GM20431 (cell line): ENCODE results near the gene IGFL4.

Experiments used
- in situ Hi-C: fragments of 300-500 bp; cut with MseI, MboI; formaldehyde crosslinking; loops from one replicate; pipeline ENCODE4 v1.15.0; 2020; ENCODE audit warnings: low sequenced_read_pairs; ENCODE audit not compliant: unreplicated experiment

The IGFL4 gene

DNA sequence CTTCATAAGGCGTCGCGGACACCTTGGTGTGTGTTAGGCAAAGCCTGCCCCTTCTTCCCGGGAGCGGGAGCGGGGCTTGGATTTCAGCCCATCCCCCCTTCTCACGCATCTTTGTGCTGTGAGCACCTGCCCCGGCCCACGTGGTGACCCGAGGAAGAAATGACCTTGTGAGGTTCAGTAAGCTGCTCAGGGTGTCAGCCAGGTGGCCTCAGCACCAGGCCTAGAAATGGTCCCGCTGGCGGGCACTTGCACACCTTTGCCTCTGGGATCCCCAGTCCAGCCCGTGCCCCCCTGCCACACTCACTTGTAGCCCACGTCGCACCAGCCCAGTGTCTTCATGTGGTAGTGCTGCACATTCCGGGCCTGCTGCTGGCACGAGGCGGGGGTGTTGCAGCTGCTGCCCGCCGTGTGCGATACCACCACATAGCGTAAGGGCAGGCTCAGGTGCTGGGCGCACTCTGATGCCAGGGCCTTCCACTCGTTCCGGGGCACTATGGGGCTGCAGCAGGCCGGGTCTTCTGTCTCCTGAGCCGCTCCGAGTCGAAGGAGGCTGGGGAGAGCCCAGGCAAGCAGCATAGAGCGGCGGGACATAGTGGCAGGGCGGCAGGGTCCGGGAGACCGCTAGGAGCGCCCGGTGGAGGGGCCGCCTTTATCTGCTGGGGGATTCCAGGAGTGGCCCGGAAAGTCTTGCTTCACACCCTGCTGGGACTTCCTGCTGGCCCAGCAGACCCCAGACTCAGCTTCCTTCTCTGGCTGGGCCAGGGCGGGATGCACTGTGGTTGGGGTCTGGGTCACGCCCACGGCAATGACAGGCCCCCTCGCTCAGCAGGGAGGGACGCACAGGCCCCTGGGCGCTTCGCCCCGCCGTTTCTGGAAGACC, 18.1 kb downstream of the IGFL4 start, which contains the start of gene PGLYRP1:
Gene PGLYRP1 (minus strand): TSS at position 623 of the 880 bp plus-strand sequence. CDS start 32 bp downstream, at position 591.
- in situ Hi-C loops, result no loop called here

DNA sequence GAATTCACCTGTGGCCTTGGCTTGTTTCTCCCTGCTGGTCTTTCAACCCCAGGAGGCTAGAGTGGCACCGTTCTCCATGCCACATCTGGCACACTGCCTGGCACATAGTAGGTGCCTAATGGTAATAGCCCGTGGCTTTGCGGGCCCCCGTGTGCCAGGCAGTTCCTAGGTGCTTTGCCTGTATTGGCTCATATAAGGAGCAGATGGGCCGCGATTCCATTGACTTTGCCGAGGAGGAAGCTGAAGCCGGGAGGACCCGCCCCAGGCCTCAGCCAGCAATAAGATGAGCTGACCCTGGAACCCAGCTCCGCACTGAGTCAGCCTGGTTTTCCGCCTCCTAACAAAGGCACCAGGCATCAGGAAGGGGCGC, 18.8 kb downstream of the IGFL4 start:
- in situ Hi-C loops, result no loop called here

DNA sequence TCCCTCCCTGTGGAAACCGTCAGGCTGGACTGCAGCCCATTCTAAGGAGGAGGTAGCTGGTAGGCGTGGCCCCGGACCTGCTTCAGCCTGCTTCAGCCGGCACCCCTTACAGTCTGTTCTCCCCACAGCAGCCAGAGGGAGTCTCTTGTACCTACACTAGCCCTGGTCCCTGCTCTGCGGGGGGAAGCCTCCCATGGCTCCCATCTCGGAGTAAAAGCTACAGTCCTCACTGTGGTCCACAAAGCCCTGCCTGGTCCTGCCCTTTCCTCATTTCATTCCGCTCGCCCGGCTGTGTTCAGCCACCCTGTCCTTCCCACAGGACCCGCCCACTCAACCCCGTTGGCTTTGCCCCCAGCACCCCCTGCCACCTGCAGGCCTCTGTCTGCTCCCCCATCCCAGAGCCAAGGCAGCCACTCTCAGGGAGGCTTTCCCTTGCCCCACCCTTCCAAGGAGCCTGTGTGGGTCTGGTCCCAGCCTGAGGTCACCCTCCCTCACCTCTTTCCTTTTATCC, 19.2 kb downstream of the IGFL4 start:
- in situ Hi-C loops, result no loop called here

DNA sequence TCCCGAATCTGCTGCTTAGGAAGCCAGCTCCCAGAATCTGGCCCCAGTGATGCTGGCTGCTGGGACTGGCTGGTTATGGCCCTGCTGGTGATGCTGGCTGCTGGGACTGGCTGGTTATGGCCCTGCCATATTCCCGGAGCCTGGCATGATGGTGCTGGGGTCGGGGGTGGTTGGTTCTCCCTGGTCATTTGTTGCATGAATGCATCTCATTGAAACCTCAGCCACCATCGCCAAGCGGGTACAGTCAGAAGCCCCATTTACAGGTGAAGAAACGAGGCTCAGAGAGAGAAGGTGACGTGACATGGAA, 20.0 kb downstream of the IGFL4 start:
- in situ Hi-C loops, result no loop called here

DNA sequence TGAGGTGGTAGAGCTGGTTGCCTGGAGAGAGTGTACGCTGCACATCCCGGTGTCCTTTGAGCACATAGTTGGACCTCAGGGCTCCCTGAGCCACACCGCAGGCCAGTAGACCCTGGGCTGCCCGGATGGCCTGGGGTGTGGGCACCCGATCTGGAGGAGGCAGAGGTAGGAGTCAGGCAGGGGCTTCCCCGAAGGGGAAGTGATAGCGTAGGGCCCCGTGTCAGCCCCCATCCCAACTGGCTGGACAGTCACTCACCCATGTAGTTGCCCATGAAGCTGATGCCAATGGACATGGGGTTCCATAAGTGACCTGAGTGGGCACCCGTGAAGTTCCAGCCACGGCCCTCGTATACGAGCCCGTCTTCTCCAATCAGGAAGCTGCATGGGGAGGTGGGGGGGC, 21.5 kb downstream of the IGFL4 start:
- in situ Hi-C loops, result no loop called here

DNA sequence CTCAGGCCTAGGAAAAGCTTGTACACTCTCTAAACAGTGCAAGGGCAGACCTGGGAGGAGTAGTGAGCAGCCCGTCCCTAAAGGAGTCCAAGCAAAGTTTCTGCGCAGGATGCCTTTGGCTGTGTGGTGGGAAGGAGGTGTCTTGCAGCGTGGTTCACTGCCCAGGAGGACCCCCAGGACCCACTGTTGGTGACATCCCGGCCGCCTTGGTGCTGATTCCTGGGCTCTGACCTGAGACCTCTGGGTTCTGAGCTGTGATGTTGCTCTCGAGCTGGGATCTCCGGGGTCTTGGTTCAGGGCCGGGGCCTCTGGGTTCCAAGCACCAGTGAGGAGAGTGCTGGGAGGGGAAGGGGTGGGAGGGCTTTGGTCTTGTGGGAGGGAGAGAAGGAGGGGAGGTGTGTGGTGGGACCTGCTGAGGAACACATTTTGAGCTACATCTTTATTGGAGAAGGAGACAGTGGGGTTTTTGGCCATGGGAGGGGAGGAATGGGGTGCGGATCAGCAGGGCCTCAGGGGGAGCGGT, 22.0 kb downstream of the IGFL4 start:
- in situ Hi-C loops, result no loop called here

DNA sequence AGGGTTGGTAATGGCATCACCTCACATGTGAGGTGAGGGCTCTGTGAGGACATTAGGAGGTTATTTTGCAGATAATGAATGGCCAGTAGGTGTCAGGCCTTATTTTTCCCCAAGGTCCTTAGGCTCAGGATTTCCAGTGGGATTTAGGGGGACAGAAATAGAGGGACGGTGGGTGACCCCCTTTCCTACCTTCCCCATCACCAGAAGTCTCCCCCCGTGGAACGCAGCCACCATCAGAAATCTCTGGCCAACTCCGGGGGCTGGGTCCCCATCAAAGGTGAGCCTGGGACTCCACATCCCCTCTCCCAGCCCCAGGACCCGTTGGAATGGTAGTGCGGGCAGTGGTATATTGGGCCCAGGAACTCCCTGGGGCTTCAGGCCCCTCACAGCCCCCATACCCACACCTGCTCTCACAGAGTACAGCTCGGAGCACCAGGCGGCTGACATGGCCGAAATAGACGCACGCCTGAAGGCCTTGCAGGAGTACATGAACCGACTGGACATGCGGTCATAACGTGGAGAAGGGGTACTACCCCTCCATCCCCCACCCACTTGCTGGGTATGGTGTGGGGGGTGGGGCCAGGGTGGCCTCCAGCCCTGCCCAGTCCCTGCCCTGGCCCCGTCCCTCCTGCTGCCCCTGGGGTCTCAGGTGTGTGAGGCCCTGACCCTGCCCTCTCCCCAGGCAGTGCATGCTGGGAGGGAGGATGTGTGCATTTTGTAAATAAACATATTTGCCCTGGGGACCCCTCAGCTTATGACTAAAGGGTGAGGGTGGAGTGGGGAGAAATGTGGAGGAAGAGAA, 22.7 kb downstream of the IGFL4 start:
- in situ Hi-C loops, result no loop called here

DNA sequence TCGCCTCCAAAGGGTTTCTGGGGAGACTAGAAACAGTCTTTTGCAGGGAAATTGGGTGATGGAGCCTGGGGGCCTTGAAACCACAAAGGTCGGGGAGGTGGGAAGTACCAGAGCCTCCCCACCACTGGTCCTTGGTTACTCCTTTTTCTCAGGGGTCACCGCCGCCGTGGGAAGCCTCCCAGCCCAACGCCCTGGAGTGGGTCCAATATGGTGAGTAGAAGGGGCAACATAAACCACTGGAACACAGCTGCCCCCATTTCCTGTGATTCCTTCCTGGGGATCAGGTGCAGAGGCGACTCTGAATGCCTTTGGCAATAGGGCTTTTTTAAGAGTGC, 23.7 kb downstream of the IGFL4 start:
- in situ Hi-C loops, result no loop called here

DNA sequence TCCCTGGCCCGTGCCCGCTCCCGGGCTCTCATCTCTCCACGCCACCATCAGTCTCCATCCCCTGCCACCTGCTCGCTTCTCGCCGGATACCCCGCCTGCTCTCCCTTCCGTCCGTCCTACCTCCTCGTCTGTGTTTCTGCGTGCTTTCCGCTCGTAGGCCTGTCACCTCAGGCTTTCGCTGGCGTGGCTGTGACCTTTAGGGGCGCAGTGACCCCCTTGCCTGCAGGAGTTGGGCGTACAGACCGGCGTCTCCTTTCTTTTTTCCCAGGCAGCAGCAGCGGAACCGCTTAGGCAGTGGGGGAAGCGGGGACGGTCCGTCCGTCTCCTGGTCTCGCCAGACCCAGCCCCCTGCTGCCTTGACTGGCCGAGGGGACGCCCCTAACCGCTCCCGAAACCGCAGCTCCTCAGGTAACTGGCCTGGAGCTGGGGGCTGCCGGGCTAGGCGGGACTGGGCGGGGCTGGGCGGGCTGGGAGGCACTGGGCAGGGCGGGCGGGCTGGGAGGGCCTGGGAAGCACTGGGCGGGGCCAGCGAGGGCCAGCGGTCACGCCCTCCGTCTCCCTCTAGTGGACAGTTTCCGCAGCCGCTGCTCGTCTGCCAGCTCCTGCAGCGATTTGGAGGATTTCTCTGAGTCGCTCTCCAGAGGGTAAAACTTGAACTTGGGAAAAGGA, 24.2 kb downstream of the IGFL4 start:
- in situ Hi-C loops, result no loop called here

DNA sequence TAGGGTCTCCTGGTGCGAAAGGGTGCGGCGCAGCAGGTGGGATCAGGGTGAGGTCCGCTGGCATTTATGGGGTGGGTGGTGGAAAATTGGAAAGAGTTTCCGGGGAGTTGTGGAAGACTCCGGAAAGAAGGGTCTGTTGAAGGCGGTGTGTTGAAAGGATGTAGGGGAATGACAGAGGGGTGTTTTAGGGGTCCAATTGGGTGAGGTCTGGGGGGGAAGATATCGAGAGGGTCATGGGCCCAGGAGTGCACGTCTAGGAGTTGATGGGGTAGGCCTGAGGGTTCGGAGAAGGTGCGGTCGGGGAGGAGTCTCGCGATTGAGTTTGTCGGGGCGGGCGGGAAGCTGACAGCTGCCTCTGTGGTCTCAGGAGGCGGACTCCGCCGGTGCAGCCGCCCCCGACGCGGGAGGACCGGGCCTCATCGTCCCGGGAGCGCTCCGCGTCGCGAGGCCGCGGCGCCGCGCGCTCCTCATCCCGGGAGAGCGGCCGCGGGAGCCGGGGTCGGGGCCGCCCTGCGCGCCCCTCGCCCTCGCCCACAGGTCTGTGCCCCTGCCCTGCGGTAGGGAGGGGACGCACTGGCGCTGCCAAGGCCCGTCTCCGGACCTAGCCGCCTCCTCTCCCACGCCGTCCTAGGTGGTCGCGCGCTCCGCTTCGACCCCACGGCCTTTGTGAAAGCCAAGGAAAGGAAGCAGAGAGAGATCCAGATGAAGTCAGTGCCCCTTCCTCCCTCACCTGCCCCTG, 24.9 kb downstream of the IGFL4 start:
- in situ Hi-C loops, result no loop called here

DNA sequence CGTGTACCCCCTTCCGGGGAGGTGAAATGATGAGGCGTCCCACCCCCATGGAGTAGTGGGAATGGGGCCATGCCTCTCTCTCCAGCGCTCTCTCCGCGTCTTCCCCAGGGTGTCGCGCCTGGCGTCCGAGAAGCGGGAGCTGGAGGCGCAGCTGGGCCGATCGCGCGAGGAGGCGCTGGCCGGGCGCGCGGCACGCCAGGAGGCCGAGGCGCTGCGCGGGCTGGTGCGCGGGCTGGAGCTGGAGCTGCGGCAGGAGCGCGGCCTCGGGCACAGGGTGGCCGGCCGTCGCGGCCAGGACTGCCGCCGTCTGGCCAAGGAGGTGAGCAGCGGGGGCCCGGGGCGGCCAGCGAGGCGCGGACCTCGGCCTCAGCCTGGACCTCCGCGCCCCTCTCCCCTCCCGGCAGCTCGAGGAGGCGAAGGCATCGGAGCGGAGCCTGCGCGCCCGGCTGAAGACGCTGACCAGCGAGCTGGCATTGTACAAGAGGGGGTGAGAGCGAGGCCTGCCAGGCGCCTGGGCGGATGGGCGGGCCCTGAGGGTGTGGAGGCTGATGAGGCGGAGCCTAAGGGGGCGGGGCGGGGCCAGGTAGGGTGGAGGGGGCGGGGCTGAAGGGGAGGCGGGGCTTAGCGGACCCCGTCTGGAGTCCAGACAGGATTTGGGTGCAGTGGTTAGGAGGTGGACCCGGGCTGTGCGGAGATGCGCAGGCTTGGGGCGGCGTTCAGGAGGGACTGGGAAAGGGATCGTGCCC, 25.7 kb downstream of the IGFL4 start:
- in situ Hi-C loops, result no loop called here

DNA sequence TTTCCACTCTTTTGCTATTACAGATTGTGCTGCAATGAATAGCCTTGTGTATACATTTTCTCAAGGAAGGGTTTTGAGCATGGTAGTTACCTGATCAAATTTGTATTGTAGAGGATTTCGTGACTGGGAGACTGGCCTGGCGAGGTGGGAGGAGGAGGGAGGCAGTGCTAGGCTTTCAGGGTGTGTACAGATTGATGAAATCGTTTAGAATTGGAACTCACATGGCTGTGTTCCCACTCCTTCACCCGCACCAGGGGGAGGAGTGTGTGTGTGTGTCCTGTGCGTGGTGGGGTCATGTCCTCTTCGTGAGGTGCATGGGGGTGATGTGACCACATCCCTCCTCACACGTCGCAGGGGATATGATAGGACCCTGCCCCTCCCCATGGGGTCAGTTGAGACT, 26.3 kb downstream of the IGFL4 start:
- in situ Hi-C loops, result no loop called here

DNA sequence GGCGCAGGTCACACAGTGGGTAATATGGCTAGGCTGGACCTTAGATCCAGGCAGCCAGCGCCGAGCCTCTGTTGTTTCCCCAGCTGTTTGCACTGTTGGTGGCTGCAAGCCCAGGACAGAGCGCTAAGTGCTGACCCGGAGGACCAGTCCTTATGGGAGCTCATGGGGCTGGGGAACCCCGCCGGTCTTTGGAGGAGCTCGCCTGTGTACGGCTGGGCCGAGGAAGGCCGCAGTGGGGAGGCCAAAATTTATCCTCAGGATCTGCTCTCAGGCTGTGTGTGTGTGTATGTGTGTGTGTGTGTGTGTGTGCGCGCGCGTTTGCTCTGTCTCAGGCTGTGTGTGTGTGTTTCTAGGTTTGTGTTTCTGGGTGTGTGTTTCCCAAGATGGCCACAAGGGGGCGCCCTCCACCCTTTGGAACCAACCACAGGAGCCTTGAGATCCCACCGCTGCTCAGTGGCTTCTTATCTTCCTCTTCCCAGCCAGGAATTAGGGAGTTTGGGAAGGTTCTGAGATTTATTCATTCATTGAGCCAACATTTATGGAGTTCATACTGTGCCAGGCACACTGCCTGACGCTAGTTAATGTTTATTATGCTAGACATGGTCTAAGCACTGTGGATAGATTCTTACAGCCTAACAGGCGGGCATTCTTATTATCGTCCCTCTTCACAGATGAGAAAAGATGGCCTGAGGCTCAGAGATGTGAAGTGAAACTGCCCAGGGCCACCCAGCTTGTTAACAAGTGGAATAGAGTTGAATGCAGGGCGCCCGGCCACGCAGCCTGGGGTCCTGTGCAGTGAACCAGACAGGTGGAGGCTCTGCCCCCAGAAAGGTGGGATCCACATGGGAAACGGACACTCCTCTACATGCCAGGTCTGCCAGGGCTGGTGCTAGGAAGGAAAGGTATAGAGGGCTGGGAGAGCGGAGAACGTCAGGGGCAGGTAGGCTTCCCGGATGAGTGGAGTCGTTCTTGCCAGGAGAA, 31.0 kb downstream of the IGFL4 start:
- in situ Hi-C loops, result no loop called here

DNA sequence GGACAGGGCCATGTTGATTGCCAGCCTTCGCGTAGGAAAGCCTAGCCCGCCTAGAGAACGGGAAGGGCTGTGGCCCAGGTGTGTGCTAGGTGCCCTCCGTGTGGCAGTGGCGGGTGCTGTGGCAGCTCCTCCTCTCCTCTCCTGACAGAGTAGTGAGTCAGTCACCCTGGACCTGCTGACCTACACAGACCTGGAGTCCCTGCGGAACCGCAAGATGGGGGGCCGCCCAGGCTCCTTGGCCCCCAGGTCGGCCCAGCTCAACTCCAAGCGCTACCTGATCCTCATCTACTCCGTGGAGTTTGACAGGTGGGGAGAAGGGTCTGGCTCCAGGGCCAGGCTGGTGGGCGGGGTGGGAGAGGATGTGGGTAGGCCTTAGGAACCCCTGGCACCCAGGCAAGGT, 34.4 kb downstream of the IGFL4 start:
- in situ Hi-C loops, result no loop called here

DNA sequence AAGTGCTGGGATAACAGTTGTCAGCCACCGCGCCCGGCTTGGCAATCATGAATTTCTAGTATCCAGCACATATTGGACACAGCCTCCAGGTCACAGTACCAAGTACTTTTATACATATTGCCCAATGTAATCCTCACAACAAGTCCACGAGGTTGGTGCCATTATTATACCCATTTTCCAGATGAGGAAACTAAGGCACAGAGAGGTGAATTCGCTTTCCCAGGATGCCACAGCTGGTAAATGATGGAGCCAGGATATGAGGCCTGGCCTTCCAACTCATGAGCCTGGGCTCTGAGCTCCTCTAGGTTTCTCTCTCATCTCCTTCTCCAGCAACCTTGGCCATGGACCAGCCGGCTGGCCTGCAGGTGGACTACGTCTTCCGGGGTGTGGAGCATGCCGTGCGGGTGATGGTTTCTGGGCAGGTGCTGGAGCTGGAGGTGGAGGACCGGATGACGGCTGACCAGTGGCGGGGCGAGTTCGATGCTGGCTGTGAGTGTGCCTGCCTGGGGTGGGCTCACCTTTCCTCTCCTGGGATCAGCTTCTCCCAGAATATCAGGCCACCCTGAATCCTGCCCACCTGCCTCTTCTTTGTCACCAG, 38.0 kb downstream of the IGFL4 start:
- in situ Hi-C loops, result no loop called here

DNA sequence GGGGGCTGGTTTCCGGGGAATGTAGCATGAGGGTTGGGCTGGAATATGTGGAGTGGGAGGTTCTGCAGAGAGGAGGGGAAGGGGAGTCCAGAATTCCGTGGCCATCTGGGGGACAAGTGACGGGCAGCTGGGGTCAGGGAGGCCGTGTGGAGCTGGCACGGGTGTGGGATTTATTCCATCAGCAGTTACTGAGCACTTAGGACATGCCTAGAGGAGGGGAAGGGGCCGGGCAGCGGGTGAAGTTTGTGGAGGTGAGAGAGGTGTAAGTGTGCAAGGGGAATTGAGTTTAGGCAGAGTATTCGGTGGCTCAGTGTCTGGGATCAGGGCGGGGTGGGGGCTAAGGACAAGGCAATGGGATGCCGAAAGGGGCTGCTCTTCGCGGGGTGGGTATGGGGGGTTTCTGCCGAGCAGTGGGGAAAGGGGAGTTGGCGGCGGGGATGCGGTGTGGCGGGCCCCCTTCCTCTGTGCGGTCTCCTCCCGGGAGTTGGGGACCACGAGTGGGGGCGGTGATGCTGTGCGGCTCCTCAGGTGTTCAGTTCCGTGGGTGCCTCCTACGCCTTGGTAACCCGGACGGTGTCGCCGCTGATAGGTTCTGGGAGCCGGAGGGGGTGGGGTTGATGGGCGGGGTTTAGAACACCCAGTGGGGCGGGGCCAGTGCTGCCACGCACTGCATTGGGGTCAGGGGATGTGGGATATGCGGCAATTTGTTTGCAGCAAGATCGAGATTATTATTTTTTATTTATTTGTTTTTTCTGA, 40.1 kb downstream of the IGFL4 start:
- in situ Hi-C loops, result no loop called here

DNA sequence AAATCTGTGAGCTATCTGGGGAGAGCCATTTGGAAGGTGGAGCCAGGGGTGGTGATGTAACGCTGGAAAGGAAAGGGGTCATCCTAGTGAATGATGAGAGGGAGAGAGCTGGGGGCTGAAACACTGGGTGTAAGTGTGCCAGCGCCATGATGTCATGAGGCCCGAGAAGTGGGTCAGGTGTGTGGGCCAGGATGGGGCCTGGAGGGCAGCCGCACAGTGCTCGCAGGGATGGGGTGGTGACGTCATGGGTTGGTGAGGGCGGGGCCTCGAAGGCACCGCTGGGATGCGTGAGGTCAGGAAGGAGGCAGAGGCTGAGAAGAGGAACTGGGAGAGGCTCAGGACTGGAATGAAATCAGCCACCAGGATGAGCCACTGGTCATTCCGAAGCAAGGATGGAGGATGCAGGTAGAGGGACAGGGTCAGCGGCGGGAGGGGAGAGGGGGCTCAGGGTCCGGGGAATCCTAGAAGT, 41.1 kb downstream of the IGFL4 start:
- in situ Hi-C loops, result no loop called here
